MV-4-11 (cell line): ENCODE measurements around the gene GABPB2.

Experiments
- DNase-seq: peaks from one replicate; lab custom pipeline; 2025; lab: John Stamatoyannopoulos, UW

The GABPB2 gene

DNA sequence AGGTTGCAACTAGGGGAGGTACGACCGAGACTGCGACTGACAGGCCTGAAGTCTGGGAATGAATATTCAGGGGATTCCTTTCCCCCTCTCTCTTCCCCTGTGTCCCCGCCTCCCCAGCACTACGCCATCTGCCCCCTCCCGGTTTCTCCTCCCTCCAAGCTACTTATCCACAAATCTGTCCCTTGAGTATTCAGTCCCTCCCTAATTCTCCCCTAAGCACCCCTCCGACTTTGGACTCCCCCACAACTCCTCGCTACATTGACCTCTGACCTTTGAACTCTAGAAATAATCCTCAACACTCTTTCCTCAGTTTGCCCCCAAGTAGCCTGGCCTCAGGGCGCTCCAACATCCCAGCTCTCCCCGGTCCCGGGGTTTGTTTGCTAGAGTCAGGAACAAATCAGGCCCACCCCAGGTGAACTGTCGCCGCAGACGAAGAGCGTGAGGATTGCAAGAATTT, 94.7 kb downstream of the GABPB2 start:
- DNase-seq: no peak

DNA sequence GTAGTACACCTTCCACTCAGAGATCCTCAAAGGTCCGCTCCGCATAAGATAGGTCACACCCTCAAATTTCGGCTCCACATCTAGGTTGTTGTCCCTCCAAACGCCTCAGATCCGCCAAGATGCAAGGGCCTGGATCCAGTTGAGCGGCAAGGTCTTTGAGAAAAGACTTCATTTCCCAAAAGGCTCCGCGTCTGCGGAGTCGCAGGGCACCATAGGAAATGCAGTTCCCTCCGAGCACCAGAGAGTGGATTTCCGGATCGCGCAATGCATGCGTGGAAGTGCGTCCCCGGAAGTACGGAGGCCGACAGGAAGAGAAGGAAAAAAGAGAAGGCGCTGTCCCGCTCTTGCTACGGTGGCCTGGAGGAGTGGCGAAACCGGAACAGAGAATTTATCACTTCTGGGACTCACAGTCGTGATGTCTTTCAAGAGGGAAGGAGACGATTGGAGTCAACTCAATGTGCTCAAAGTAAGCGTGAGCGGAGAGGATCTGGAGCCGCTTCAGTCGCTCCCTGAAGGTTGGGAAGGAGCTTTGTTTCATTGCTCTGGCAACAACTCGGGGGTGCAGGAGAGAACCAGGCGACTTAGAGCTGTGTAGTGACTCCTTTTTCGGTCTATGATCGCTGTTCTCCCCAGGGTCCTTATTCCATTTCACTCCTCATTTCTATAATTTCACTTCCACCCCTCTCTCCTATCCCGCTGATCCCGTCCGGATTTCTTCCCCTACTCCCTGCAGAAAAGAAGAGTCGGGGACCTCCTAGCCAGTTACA, 95.4 kb downstream of the GABPB2 start, which contains the start of the genes LYSMD1 and SCNM1:
LYSMD1 (minus strand) TSS at position 165 of the 767 bp plus-strand sequence. CDS start 644 bp downstream, outside the sequence.
SCNM1 (plus strand) TSS at position 407 of the 767 bp plus-strand sequence; CDS start at position 416, 9 bp downstream.
- DNase-seq: peak; percentile 99

DNA sequence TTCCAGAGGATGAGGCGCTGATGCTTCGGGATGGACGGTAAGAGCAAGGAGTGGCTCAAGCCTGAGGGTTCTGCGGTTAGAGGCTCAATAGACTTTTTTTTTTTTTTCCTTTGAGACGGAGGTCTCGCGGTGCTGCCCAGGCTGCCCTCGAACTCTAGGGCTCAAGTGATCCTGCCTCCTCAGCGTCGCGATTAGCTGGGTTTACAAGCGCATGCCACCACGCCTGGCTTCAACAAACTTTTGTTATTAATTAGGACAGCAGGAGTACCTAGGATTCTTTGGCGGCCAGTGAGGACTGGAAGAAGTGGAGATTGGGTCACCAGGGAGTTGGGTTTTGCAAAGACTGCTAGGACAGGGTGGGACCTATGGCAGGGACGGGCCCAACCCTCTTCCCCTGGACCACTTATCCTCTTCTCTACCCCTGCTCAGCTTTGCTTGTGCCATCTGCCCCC, 96.0 kb downstream of the GABPB2 start:
- DNase-seq: peak; percentile 41

DNA sequence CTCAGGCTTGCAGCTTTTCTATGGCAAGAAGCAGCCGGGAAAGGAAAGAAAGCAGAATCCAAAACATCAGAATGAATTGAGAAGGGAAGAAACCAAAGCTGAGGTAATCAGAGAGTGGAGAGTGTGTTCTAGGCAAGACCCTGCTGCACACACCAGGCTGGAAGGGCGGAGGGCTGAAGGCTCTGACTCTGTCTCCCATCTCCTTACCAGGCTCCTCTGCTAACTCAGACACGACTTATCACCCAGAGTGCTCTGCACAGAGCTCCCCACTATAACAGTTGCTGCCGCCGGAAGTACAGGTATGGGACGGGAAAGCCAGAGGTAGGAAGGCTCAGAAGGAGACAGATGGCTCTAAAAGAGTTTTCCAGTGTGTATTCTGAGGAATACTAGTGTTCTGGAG, 96.6 kb downstream of the GABPB2 start:
- no peak for DNase-seq

DNA sequence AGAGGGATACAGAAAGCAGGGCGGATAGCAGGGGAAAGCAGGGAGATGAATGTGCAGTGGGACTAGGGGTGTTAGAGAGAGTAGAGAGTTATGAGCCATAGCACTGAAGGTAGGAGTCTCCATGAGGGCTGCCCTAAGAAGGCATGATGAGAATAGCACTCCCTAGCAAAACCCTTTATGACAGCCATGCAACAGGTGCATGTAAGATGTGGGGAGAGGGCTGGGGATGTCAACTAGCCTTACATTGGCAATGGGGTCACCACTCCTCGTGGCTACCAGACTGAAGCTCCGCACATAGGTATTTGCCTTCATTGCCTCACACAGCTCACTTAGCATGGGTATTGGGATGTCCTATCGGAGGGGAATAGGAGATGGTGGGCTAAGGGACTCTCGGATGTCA, 100.6 kb downstream of the GABPB2 start:
- DNase-seq: no peak
